Esophagus squamous epithelium (tissue), 5 donors: ENCODE measurements around the gene GLG1. TPM values are rescaled to one million over a fixed set of nuclear protein-coding genes. Genes with fewer than 3 reads are reported as not detected.
A peak's percentile ranks its signal among the peaks of the same experiment; 100 is the strongest.

Source experiments
- DNase-seq: peaks from one replicate; lab custom pipeline; 2025; lab: John Stamatoyannopoulos, UW
- H3K27ac ChIP-seq, 4 donors: fragments of 200-600 bp; sonication (generic); one replicate each; pipeline ENCODE4 v1.5.1; 2016 to 2019; ENCODE audit warnings: mild to moderate bottlenecking in 1 of 4
- H3K27me3 ChIP-seq, 4 donors: fragments of 200-600 bp; sonication (generic); 1 replicate in 3 of 4; 2 replicates in 1 of 4; pipeline versions ENCODE4 v1.5.1 to v1.6.0; 2017 to 2021; ENCODE audit warnings: antibody characterized with exemption in 1 of 4
- H3K36me3 ChIP-seq, 3 donors: fragments of 200-600 bp; sonication (generic); one replicate each; pipeline ENCODE4 v1.5.1; 2016 to 2019
- H3K4me1 ChIP-seq, 3 donors: fragments of 200-600 bp; sonication (generic); one replicate each; pipeline ENCODE4 v1.5.1; 2017 to 2019
- H3K4me3 ChIP-seq, 4 donors: fragments of 200-600 bp; sonication (generic); 1 replicate in 3 of 4; 2 replicates in 1 of 4; pipeline ENCODE4 v1.5.1; 2016 to 2019; ENCODE audit warnings: mild to moderate bottlenecking in 2 of 4, moderate library complexity in 1 of 4
- H3K9me3 ChIP-seq, 3 donors: fragments of 200-600 bp; sonication (generic); one replicate each; pipeline ENCODE4 v1.5.1; 2016 to 2019
- POLR2A ChIP-seq, 4 donors: fragments of 450-650 bp; IDR thresholded peaks; one replicate each; pipeline ENCODE4 v1.6.1; 2017; ENCODE audit warnings: antibody characterized with exemption in 4 of 4, mild to moderate bottlenecking in 4 of 4, moderate library complexity in 3 of 4
- WGBS, 2 donors: methylation state at CpG; one replicate each; pipeline ENCODE4 v1.1.5; 2018; 5-methylcytosine and 5-hydroxymethylcytosine counted together
- intact Hi-C: fragments of 100-400 bp; cut with DNase I; formaldehyde crosslinking; loops from one replicate; pipeline ENCODE4 v1.15.0; 2022
- total RNA-seq, 4 donors: library from RNA; depleted of rRNA; stranded (reverse); fragments of >200 nt; gene quantifications; one replicate each; pipeline ENCODE4 v1.1.0, GENCODE V29; 2016
- TF ChIP-seq, protein P1 (sequence below), 6 experiments: fragments of 450-650 bp in 4 of 6; fragments of 200-600 bp in 2 of 6; sonication (generic) in 2 of 6; IDR thresholded peaks; one replicate each; pipeline ENCODE4 v1.5.1; 2016 to 2019; ENCODE audit warnings: antibody characterized with exemption in 6 of 6, mild to moderate bottlenecking in 4 of 6, moderate library complexity in 4 of 6
- donor health status: DM: yes; HTN: yes; CAD: no.

Gene GLG1
- total RNA-seq, 4 donors from 2014 or later = 59.2 to 71.9 (median 60.8) TPM

DNA sequence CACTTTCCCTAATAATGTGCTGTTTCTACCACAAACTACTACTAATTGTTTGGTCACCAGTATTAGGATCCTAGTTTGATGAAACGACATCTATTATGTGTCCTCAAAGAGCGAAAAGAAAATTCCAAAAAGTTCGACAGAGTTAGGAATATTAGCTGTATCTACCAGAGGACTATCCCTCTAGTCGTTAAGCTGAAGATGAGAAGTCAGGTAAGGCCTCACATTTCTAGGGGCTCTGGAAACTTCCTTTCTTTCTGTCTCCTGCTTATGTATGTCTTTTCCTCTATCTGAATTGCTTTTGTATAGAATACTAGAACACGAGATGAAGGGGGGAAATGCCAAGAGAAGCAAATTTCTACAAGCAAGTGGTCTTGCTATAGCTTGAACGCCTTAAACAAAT lies 1.6 kb downstream of the GLG1 start:
- H3K36me3 ChIP-seq = no peaks in the 10 kb centered on the region
- no peaks in the 10 kb centered on the region for H3K9me3 ChIP-seq
- WGBS, 2 donors = 34 to 35% methylated on average over 6 of the region's 6 CpGs
- H3K27me3 ChIP-seq = no peaks in the 10 kb centered on the region
- peak overlapping the region in 3 of 4 donors; percentile 2 to 96 (median 95) for H3K27ac ChIP-seq
- TF ChIP-seq POLR2A (IDR thresholded peaks at IDR 0.05) = no peak
- TF ChIP-seq, protein P1, sequence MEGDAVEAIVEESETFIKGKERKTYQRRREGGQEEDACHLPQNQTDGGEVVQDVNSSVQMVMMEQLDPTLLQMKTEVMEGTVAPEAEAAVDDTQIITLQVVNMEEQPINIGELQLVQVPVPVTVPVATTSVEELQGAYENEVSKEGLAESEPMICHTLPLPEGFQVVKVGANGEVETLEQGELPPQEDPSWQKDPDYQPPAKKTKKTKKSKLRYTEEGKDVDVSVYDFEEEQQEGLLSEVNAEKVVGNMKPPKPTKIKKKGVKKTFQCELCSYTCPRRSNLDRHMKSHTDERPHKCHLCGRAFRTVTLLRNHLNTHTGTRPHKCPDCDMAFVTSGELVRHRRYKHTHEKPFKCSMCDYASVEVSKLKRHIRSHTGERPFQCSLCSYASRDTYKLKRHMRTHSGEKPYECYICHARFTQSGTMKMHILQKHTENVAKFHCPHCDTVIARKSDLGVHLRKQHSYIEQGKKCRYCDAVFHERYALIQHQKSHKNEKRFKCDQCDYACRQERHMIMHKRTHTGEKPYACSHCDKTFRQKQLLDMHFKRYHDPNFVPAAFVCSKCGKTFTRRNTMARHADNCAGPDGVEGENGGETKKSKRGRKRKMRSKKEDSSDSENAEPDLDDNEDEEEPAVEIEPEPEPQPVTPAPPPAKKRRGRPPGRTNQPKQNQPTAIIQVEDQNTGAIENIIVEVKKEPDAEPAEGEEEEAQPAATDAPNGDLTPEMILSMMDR (IDR thresholded peaks at IDR 0.05) = no peak
- no peak for DNase-seq
- peaks cover 11 to 68% (median 32%) of the 10 kb centered on the region in 3 donors for H3K4me1 ChIP-seq
- intact Hi-C loops = no loop called here
- peak overlapping the region in 3 of 4 donors; percentile 80 to 93 (median 83) for H3K4me3 ChIP-seq

DNA sequence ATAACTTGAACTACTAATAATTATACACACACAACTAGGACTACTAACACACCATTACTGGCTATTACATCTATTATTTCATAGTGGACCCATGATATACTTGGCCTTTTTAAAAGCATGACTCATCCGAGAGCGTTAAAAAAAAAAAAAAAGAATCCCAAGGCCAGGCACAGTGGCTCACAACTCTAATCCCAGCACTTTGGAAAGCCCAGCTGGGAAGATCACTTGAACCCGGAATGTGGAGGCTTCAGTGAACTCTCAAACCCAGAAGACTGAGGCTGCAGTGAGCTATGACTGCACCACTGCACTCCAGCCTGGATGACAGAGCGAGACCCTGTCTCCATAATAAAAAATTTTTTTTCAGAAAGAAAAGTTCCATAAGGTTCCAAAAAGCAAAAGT lies 3.1 kb downstream of the GLG1 start:
- intact Hi-C loops = no loop called here
- TF ChIP-seq POLR2A (IDR thresholded peaks at IDR 0.05) = no peak
- TF ChIP-seq, protein P1 (IDR thresholded peaks at IDR 0.05) = no peak
- no peaks in the 10 kb centered on the region for H3K27me3 ChIP-seq
- no peak overlapping the region for H3K4me3 ChIP-seq
- H3K36me3 ChIP-seq = no peaks in the 10 kb centered on the region
- H3K9me3 ChIP-seq = no peaks in the 10 kb centered on the region
- peaks cover 11 to 70% (median 32%) of the 10 kb centered on the region in 3 donors for H3K4me1 ChIP-seq
- DNase-seq = no peak
- no peak overlapping the region for H3K27ac ChIP-seq
- WGBS, 2 donors = 50 to 61% methylated on average over 4 of the region's 4 CpGs

DNA sequence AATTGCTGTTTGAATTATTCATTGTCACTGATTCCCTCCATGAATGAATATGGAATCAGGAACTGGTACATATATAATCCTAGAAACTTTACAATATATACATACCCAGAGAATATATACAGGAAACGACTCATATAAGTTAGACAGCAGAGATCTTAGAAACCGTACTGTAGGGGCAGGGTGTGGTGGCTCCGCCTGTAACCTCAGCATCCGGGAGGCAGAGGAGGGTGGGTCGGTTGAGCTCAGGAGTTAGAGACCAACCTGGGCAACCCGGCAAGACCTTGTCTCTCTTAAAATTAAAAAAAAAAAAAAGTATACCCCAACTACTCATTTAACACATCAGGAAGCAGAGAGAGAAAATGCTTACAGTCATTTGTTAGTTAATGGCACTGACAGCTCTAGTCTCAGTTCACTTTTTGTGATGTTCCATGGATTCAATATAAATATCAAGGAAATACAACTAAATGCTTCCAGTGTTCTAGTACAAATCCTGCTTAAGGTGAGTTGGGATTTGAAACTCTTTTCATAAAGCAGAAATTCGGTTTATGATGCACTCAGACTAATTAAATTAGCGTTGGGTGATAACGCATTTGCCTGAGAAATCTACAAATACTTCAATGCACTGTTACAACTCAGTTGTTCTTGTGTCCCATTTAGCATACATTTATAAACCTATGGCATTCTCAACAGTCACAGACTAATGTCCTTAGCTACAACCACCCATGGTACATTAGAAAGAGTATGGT lies 5.6 kb downstream of the GLG1 start:
- WGBS, 2 donors = 45 to 48% methylated on average over 9 of the region's 9 CpGs
- TF ChIP-seq, protein P1 (IDR thresholded peaks at IDR 0.05) = no peak
- TF ChIP-seq POLR2A (IDR thresholded peaks at IDR 0.05) = no peak
- Histone ChIP-seq H3K4me3 (no peak overlapping the region), H3K4me1 (peaks cover 11 to 59% (median 26%) of the 10 kb centered on the region in 3 donors), H3K9me3 (no peaks in the 10 kb centered on the region), H3K36me3 (peaks cover 0 to 22% (median 0%) of the 10 kb centered on the region in 3 donors), H3K27me3 (no peaks in the 10 kb centered on the region), H3K27ac (no peak overlapping the region)
- intact Hi-C loops = no loop called here
- no peak for DNase-seq

DNA sequence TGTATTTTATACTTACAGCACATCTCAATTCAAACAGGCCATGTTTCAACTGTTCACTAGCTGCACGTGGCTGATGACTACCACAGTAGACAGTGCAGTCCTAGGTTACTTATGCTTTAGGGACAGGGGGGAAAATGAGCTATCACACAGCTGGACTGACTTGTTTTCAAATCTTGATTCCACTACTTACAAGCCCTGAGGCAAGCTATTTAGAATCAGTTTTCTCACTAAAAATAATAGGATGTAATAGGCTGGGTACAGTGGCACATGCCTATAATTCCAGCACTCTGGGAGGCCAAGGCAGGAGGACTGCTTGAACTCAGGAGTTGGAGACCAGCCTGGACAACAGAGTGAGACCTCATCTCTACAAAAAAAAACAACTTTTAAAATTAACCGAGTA lies 10.3 kb downstream of the GLG1 start:
- WGBS, 2 donors = 89 to 96% methylated on average over 1 to 2 of the region's 2 CpGs
- TF ChIP-seq, protein P1 (IDR thresholded peaks at IDR 0.05) = no peak
- no peak for TF ChIP-seq POLR2A (IDR thresholded peaks at IDR 0.05)
- Histone ChIP-seq H3K4me3 (no peak overlapping the region), H3K9me3 (no peaks in the 10 kb centered on the region), H3K27ac (no peak overlapping the region), H3K36me3 (peaks cover 0 to 26% (median 0%) of the 10 kb centered on the region in 3 donors), H3K4me1 (peaks cover 0 to 34% (median 3%) of the 10 kb centered on the region in 3 donors), H3K27me3 (no peaks in the 10 kb centered on the region)
- intact Hi-C loops = no loop called here
- DNase-seq = no peak

DNA sequence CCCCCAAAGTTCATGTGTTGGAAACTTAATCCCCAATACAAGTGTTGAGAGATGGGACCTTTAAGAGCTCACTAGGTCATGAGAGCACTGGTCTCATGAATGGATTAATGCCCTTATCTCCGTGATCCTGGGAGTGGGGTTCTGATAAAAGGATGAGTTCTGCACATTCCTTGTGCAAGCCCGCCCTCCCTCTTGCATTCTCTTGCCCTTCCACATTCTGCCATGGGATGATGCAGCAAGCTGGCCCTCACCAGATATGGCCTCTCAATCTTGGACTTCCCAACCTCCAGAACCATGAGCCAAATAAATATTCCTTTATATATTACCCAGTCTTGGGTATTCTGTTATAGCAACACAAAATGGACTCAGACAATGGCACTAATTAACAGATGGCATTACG lies 14.1 kb downstream of the GLG1 start:
- TF ChIP-seq, protein P1 (IDR thresholded peaks at IDR 0.05) = no peak
- TF ChIP-seq POLR2A (IDR thresholded peaks at IDR 0.05) = no peak
- WGBS, 2 donors = 89 to 97% methylated on average over 2 to 3 of the region's 3 CpGs
- Histone ChIP-seq H3K4me3 (no peak overlapping the region), H3K27me3 (no peaks in the 10 kb centered on the region), H3K27ac (no peak overlapping the region), H3K36me3 (peaks cover 0 to 27% (median 0%) of the 10 kb centered on the region in 3 donors), H3K4me1 (peaks cover 0 to 19% (median 3%) of the 10 kb centered on the region in 3 donors), H3K9me3 (no peaks in the 10 kb centered on the region)
- DNase-seq = no peak
- intact Hi-C loops = no loop called here
